Fibroblast of mammary gland (primary cell): ENCODE measurements around the gene DCTD.

Experiments used
- DNase-seq: peaks from one replicate; pipeline ENCODE4 v3.0.0-alpha.2; 2010; ENCODE audit warnings: low read depth
- H3K4me3 ChIP-seq: 2 replicates; pipeline ENCODE4 v1.5.1; 2011; ENCODE audit warnings: low read depth, mild to moderate bottlenecking, low read length, moderate library complexity; ENCODE audit not compliant: control insufficient read depth
- TF ChIP-seq, protein P1 (sequence below): conservative IDR thresholded peaks from 2 replicates; pipeline ENCODE4 v1.5.1; 2011; ENCODE audit warnings: low read depth, low read length, inconsistent platforms; ENCODE audit not compliant: control insufficient read depth, insufficient read depth

DCTD gene

DNA sequence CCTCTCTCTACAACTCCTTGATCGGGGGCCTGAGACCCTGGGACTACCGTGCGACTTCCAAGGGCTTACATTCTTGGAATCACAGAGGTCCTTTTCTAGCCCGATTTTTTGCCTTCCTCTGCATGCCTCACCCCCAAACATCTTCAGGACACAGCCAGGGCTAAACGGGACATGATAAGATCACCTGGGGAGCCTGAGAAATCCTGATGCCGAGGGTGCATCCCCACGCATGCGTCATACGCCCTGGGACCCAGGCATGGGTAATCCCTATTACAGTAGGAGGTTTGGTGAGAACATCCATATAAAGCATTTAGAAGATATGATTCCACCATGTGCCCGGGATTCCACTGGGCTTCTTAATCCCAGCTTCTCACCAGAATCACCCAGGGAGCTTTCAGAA, 77.1 kb downstream of the DCTD start:
- TF ChIP-seq, protein P1, sequence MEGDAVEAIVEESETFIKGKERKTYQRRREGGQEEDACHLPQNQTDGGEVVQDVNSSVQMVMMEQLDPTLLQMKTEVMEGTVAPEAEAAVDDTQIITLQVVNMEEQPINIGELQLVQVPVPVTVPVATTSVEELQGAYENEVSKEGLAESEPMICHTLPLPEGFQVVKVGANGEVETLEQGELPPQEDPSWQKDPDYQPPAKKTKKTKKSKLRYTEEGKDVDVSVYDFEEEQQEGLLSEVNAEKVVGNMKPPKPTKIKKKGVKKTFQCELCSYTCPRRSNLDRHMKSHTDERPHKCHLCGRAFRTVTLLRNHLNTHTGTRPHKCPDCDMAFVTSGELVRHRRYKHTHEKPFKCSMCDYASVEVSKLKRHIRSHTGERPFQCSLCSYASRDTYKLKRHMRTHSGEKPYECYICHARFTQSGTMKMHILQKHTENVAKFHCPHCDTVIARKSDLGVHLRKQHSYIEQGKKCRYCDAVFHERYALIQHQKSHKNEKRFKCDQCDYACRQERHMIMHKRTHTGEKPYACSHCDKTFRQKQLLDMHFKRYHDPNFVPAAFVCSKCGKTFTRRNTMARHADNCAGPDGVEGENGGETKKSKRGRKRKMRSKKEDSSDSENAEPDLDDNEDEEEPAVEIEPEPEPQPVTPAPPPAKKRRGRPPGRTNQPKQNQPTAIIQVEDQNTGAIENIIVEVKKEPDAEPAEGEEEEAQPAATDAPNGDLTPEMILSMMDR = no peak
- no peak for DNase-seq
- H3K4me3 ChIP-seq = no peak overlapping the region
